ENCODE measurements around the gene MTRF1L.
"Not testable (repeated sequence)": the region's sequence is repeated elsewhere in the genome, so short reads cannot be mapped to it uniquely, and the experiment has no call there.

MTRF1L gene

GRCh38 chr6:153001767-153002612, 519 bp downstream of the MTRF1L start:
- peak in 1 of 5 donors; percentile 21 for DNase-seq

- not testable (repeated sequence) for DNase-seq
Measured at GRCh38 chr6:153000790-153001189, 1.7 kb downstream of the MTRF1L start.

GRCh38 chr6:153000243-153000642, 2.3 kb downstream of the MTRF1L start:
- no peak for DNase-seq

GRCh38 chr6:152999538-152999937, 3.0 kb downstream of the MTRF1L start:
- not testable (repeated sequence) for DNase-seq

GRCh38 chr6:152993847-152994246, 8.7 kb downstream of the MTRF1L start:
- DNase-seq = no peak

- no peak for DNase-seq
Measured at GRCh38 chr6:152993431-152993830, 9.1 kb downstream of the MTRF1L start.

GRCh38 chr6:152986978-152987377, 15.5 kb downstream of the MTRF1L start:
- no peak for DNase-seq

GRCh38 chr6:152985300-152985699, 17.2 kb downstream of the MTRF1L start:
- DNase-seq = not testable (repeated sequence)

GRCh38 chr6:152984513-152984872, 18.0 kb downstream of the MTRF1L start:
- DNase-seq = peak in 1 of 5 donors; percentile 27

- peak; percentile 84 to 93 (median 90) for DNase-seq
Measured at GRCh38 chr6:152983637-152984512, 18.6 kb downstream of the MTRF1L start.

- peak; percentile 94 to 99 (median 96) for DNase-seq
Measured at GRCh38 chr6:152982904-152983636, 19.4 kb downstream of the MTRF1L start, which contains the start of gene FBXO5. Gene FBXO5, minus strand, starts transcription at chr6:152983041. Its CDS starts 82 bp downstream, at chr6:152982959.

- peak in 2 of 5 donors; percentile 8 to 15 for DNase-seq
Measured at GRCh38 chr6:152981989-152982903, 20.3 kb downstream of the MTRF1L start.

GRCh38 chr6:152981219-152981618, 21.3 kb downstream of the MTRF1L start:
- no peak for DNase-seq

GRCh38 chr6:152980656-152981055, 21.9 kb downstream of the MTRF1L start:
- DNase-seq = no peak

GRCh38 chr6:152979116-152979515, 23.4 kb downstream of the MTRF1L start:
- DNase-seq = no peak

GRCh38 chr6:152978058-152978457, 24.5 kb downstream of the MTRF1L start:
- DNase-seq = no peak

GRCh38 chr6:152977556-152977955, 25.0 kb downstream of the MTRF1L start:
- no peak for DNase-seq

GRCh38 chr6:152976749-152977148, 25.8 kb downstream of the MTRF1L start:
- DNase-seq = no peak

GRCh38 chr6:152975204-152975915, 27.1 kb downstream of the MTRF1L start:
- peak in 1 of 5 donors; percentile 36 for DNase-seq

- peak in 1 of 5 donors; percentile 35 for DNase-seq
Measured at GRCh38 chr6:152973916-152974315, 28.6 kb downstream of the MTRF1L start.
